Adrenal gland (tissue), 12 donors: ENCODE results near the gene ARL8B. TPM values are rescaled to one million over a fixed set of nuclear protein-coding genes. Genes with fewer than 3 reads are reported as not detected.

Experiments used
- DNase-seq, 7 donors: peaks; one replicate each; pipeline ENCODE4 v3.0.0-alpha.2; 2019 to 2020
- H3K27ac ChIP-seq, 5 donors: fragments of 200-600 bp; sonication (generic) in 4 of 5; 1 replicate in 3 of 5; 2 replicates in 2 of 5; pipeline versions ENCODE4 v1.5.1 to v1.8.0; 2016 to 2020; ENCODE audit warnings: mild to moderate bottlenecking in 1 of 5
- H3K27me3 ChIP-seq: fragments of 200-600 bp; 2 replicates; pipeline ENCODE4 v1.8.0; 2021
- H3K36me3 ChIP-seq, 2 donors: fragments of 200-600 bp; replicated peaks in 1 of 2; 1 replicate in 1 of 2; 2 replicates in 1 of 2; pipeline versions ENCODE4 v1.5.1 to v1.8.0; 2018 to 2022
- H3K4me1 ChIP-seq, 2 donors: fragments of 200-600 bp; replicated peaks in 1 of 2; 1 replicate in 1 of 2; 2 replicates in 1 of 2; pipeline versions ENCODE4 v1.5.1 to v1.8.0; 2018 to 2021
- H3K4me3 ChIP-seq, 4 donors: fragments of 200-600 bp; sonication (generic) in 3 of 4; one replicate each; pipeline ENCODE4 v1.5.1; 2016 to 2018
- H3K9me3 ChIP-seq, 3 donors: fragments of 200-600 bp; sonication (generic) in 1 of 3; replicated peaks in 1 of 3; 1 replicate in 2 of 3; 2 replicates in 1 of 3; pipeline versions ENCODE4 v1.5.1 to v1.8.0; 2016 to 2021
- CTCF ChIP-seq, 6 experiments: fragments of 450-650 bp in 4 of 6; fragments of 200-600 bp in 2 of 6; sonication (generic) in 1 of 6; IDR thresholded peaks; 1 replicate in 5 of 6; 2 replicates in 1 of 6; pipeline versions ENCODE4 v1.5.1 to v1.8.0; 2016 to 2021; ENCODE audit warnings: antibody characterized with exemption in 6 of 6, mild to moderate bottlenecking in 2 of 6, moderate library complexity in 1 of 6
- POLR2A ChIP-seq, 2 donors: fragments of 450-650 bp; IDR thresholded peaks; one replicate each; pipeline ENCODE4 v1.6.1; 2017; ENCODE audit warnings: antibody characterized with exemption in 2 of 2, mild to moderate bottlenecking in 2 of 2, moderate library complexity in 1 of 2
- WGBS, 4 donors: extraction: QIAGEN DNeasy Blood & Tissue Kit in 2 of 4; methylation state at CpG; one replicate each; pipeline versions ENCODE4 v1.1.5 to v1.1.7; 2013 to 2017; 5-methylcytosine and 5-hydroxymethylcytosine counted together
- intact Hi-C, 2 donors: fragments of 100-400 bp; cut with DNase I; formaldehyde crosslinking; loops; one replicate each; pipeline versions ENCODE4 v1.14.1 to v1.15.0; 2022 to 2023
- polyA plus RNA-seq, 3 donors: library from polyadenylated mRNA; stranded (reverse); fragments of 200-250 nt in 2 of 3; fragments of 350-450 nt in 1 of 3; fragmentation: Illumina TruSeq in 1 of 3; extraction: RNeasy Lipid Tissue Mini Kit (QIAGEN cat#74804) in 1 of 3; gene quantifications; one replicate each; pipeline ENCODE4 v1.2.3, GENCODE V29; 2013 to 2014
- total RNA-seq, 9 donors: library from RNA; depleted of rRNA in 4 of 9; stranded (reverse); fragments of >200 nt in 4 of 9; fragments of 120-200 nt in 1 of 9; fragmentation: NEBNext Ultra II Directional in 1 of 9; extraction: Animal tissue kit (Norgen Biotek cat#: 25700) in 1 of 9; gene quantifications; one replicate each; pipeline versions ENCODE4 v1.1.0 to v1.2.4, GENCODE V29; 2013 to 2023
- donor health status: healthy with polysubstance abuse.
- donor health status: Bipolar disorder and iron deficiency.
- donor health status: DM: yes; HTN: yes; CAD: no.
- donor health status: DM: no; HTN: no; CAD: no.
- donor health status: DM: no; HTN: no; CAD: no.
- donor health status: DM: yes; HTN: yes; CAD: no.

The ARL8B gene
- total and polyA plus RNA-seq, 12 donors: 27.8 to 131 (median 52.8) TPM

GRCh38 chr3:5155241-5155640, 33.1 kb downstream of the ARL8B start:
- no peak for DNase-seq
- Histone ChIP-seq H3K4me1 (peaks cover 0 to 9% of the 10 kb centered on the region in 2 donors), H3K9me3 (peaks cover 0 to 7% (median 0%) of the 10 kb centered on the region in 3 donors), H3K36me3 (no peaks in the 10 kb centered on the region), H3K27me3 (no peaks in the 10 kb centered on the region), H3K27ac (no peak overlapping the region), H3K4me3 (no peak overlapping the region)
- TF ChIP-seq CTCF (IDR thresholded peaks at IDR 0.05) (no peak), POLR2A (IDR thresholded peaks at IDR 0.05) (no peak)
- intact Hi-C loops: no loop called here

- intact Hi-C loops: no loop called here
- Histone ChIP-seq H3K9me3 (no peaks in the 10 kb centered on the region), H3K4me3 (no peak overlapping the region), H3K27ac (no peak overlapping the region), H3K4me1 (peaks cover 16 to 22% of the 10 kb centered on the region in 2 donors), H3K27me3 (no peaks in the 10 kb centered on the region), H3K36me3 (no peaks in the 10 kb centered on the region)
- WGBS, 4 donors: 86 to 91% (median 89%) methylated on average over 3 of the region's 3 CpGs
- TF ChIP-seq CTCF (IDR thresholded peaks at IDR 0.05) (no peak), POLR2A (IDR thresholded peaks at IDR 0.05) (no peak)
- no peak for DNase-seq
Measured at GRCh38 chr3:5160321-5160720, 38.2 kb downstream of the ARL8B start.

- Histone ChIP-seq H3K27me3 (no peaks in the 10 kb centered on the region), H3K4me1 (peaks cover 16 to 26% of the 10 kb centered on the region in 2 donors), H3K4me3 (no peak overlapping the region), H3K27ac (no peak overlapping the region), H3K36me3 (no peaks in the 10 kb centered on the region), H3K9me3 (no peaks in the 10 kb centered on the region)
- DNase-seq: no peak
- TF ChIP-seq POLR2A (IDR thresholded peaks at IDR 0.05): no peak
- 63 to 81% (median 75%) methylated on average over 3 to 4 of the region's 4 CpGs for WGBS, 4 donors
- intact Hi-C loops: no loop called here
Measured at GRCh38 chr3:5160940-5161858, 39.1 kb downstream of the ARL8B start.

- H3K4me1 ChIP-seq: peaks cover 16 to 31% of the 10 kb centered on the region in 2 donors
- H3K27ac ChIP-seq: peak overlapping the region in 1 of 5 donors; percentile 45
- WGBS, 4 donors: 30 to 63% (median 50%) methylated on average over 1 of the region's 1 CpG
- TF ChIP-seq POLR2A (IDR thresholded peaks at IDR 0.05) (no peak), CTCF (IDR thresholded peaks at IDR 0.05) (no peak)
- H3K4me3 ChIP-seq: no peak overlapping the region
- H3K9me3 ChIP-seq: no peaks in the 10 kb centered on the region
- DNase-seq: peak in 6 of 7 donors; percentile 28 to 70 (median 52)
- no peaks in the 10 kb centered on the region for H3K36me3 ChIP-seq
- intact Hi-C loops: no loop called here
- H3K27me3 ChIP-seq: no peaks in the 10 kb centered on the region
Measured at GRCh38 chr3:5162102-5162501, 40.0 kb downstream of the ARL8B start.
